Measurements from ENCODE around the gene VSIR.

Gene VSIR

DNA sequence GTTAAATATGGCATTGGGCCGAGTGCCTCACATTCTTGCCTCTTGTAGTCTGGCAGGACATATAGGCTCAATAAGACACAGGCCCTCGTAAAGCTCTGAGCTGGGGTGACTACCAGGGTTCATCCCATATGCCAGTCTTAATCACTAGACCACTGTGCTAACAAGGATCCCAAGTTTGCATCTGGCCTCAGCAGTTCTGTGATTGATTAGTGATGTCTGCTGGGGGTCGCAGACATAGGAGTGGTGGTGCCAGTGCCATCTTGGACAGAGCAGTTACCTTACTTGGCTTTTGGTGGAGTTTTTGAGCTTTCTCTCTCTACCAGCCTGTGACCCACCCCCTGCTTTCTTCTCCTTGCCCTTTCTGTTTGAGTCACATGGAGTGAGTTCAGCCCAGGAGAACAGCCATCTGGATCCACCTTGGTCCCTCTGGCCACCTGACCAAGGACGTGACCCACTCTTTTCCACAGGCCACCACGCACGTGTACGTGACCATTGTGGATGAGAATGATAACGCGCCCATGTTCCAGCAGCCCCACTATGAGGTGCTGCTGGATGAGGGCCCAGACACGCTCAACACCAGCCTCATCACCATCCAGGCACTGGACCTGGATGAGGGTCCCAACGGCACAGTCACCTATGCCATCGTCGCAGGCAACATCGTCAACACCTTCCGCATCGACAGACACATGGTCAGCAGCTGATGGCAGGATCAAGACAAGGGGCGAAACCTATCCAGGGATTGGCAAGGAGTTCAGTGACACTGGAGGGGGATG, 4.1 kb upstream of the VSIR start:
- TF ChIP-seq, protein P1, sequence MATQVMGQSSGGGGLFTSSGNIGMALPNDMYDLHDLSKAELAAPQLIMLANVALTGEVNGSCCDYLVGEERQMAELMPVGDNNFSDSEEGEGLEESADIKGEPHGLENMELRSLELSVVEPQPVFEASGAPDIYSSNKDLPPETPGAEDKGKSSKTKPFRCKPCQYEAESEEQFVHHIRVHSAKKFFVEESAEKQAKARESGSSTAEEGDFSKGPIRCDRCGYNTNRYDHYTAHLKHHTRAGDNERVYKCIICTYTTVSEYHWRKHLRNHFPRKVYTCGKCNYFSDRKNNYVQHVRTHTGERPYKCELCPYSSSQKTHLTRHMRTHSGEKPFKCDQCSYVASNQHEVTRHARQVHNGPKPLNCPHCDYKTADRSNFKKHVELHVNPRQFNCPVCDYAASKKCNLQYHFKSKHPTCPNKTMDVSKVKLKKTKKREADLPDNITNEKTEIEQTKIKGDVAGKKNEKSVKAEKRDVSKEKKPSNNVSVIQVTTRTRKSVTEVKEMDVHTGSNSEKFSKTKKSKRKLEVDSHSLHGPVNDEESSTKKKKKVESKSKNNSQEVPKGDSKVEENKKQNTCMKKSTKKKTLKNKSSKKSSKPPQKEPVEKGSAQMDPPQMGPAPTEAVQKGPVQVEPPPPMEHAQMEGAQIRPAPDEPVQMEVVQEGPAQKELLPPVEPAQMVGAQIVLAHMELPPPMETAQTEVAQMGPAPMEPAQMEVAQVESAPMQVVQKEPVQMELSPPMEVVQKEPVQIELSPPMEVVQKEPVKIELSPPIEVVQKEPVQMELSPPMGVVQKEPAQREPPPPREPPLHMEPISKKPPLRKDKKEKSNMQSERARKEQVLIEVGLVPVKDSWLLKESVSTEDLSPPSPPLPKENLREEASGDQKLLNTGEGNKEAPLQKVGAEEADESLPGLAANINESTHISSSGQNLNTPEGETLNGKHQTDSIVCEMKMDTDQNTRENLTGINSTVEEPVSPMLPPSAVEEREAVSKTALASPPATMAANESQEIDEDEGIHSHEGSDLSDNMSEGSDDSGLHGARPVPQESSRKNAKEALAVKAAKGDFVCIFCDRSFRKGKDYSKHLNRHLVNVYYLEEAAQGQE (IDR thresholded peaks at IDR 0.05; ENCODE audit: insufficient read depth in 1 of 2, low read depth in 2 of 2, low read length in 2 of 2), result no peak
- TF ChIP-seq TAF1 (IDR thresholded peaks at IDR 0.05; ENCODE audit: borderline replicate concordance, insufficient read depth, low read length) (no peak), SIN3A (IDR thresholded peaks at IDR 0.05; ENCODE audit: borderline replicate concordance, insufficient read depth, low read length) (no peak), FOXP2 (optimal IDR thresholded peaks at IDR 0.05; ENCODE audit: borderline replicate concordance, extremely low read depth, extremely low read length, insufficient read depth) (no peak), POLR2AphosphoS5 (IDR thresholded peaks at IDR 0.05; ENCODE audit: low read depth, low read length) (no peak)

GRCh38 chr10:71776481-71776925, 3.2 kb upstream of the VSIR start:
- TF ChIP-seq, protein P1 (IDR thresholded peaks at IDR 0.05; ENCODE audit: insufficient read depth in 1 of 2, low read depth in 2 of 2, low read length in 2 of 2), result no peak
- TF ChIP-seq POLR2AphosphoS5 (IDR thresholded peaks at IDR 0.05; ENCODE audit: low read depth, low read length) (no peak), SIN3A (IDR thresholded peaks at IDR 0.05; ENCODE audit: borderline replicate concordance, insufficient read depth, low read length) (no peak), TAF1 (IDR thresholded peaks at IDR 0.05; ENCODE audit: borderline replicate concordance, insufficient read depth, low read length) (no peak), FOXP2 (optimal IDR thresholded peaks at IDR 0.05; ENCODE audit: borderline replicate concordance, extremely low read depth, extremely low read length, insufficient read depth) (no peak)

DNA sequence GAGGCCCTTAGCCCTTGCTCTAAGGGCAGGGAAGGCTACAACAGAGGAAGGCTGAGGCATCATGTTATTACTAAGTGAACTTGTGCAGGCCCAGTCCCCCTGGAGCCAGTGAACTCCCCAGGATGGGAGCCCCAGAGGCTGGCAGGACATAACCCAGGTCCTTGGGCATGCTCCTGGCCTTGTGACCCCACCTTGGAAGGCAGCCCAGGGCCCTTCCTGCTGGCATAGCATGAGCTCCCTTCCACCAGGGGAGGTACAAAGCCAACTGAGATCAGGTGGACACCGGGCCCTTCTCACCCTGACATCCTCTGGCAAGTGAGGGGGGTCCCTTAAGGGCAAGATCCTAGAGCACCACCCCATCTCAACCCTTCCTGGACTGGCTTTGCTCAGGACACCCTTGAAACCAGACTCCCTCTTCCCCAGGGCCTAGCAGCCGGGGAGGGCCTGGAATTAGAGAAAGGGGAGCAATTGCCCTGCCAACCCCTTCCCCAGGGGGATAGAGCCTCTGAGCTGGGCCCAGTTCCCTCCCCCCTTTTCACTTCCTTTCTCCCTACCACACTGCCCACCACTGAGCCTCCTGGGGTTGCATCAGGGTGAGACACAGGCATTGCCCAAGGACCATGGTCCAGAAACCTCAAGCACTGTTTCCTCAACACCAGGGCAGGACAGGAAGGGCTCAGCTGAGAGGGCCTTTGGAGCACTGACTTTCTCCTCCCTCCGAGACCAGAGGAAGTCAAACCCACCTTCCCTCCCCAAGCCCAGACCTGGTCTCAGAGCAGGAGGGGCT, 1.8 kb upstream of the VSIR start:
- TF ChIP-seq SIN3A (IDR thresholded peaks at IDR 0.05; ENCODE audit: borderline replicate concordance, insufficient read depth, low read length) (no peak), TAF1 (IDR thresholded peaks at IDR 0.05; ENCODE audit: borderline replicate concordance, insufficient read depth, low read length) (no peak), POLR2AphosphoS5 (IDR thresholded peaks at IDR 0.05; ENCODE audit: low read depth, low read length) (no peak), FOXP2 (optimal IDR thresholded peaks at IDR 0.05; ENCODE audit: borderline replicate concordance, extremely low read depth, extremely low read length, insufficient read depth) (no peak)
- TF ChIP-seq, protein P1 (IDR thresholded peaks at IDR 0.05; ENCODE audit: insufficient read depth in 1 of 2, low read depth in 2 of 2, low read length in 2 of 2), result no peak

DNA sequence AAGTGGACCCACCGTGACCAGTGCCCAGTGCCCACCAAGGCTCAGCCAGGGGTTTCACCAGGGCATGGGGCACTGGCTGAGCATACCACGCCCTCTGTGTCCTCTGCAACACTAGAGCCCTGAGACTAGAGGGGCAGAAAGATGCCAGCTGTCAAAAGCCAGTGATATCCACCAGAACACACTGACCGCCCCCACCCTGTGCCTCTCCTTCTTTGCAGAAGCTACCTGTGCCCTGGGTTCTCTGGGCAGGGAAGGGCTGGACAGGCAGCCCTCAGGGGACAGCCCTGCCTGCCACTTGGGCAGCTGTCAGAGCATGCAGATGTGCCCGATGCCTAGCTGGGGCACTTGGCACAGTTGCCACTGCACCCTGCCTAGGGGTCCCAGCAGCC, 494 bp downstream of the VSIR start:
- TF ChIP-seq, protein P1 (IDR thresholded peaks at IDR 0.05; ENCODE audit: insufficient read depth in 1 of 2, low read depth in 2 of 2, low read length in 2 of 2), result no peak
- TF ChIP-seq FOXP2 (optimal IDR thresholded peaks at IDR 0.05; ENCODE audit: borderline replicate concordance, extremely low read depth, extremely low read length, insufficient read depth), result no peak
- TF ChIP-seq TAF1 (IDR thresholded peaks at IDR 0.05; ENCODE audit: borderline replicate concordance, insufficient read depth, low read length), result no peak
- no peak for TF ChIP-seq SIN3A (IDR thresholded peaks at IDR 0.05; ENCODE audit: borderline replicate concordance, insufficient read depth, low read length)
- no peak for TF ChIP-seq POLR2AphosphoS5 (IDR thresholded peaks at IDR 0.05; ENCODE audit: low read depth, low read length)

Data from PFSK-1 (cell line).